Measurements from ENCODE around the gene AATK.

GRCh38 chr17:81147701-81148100, 18.3 kb downstream of the AATK start:
- TF ChIP-seq CTCF (conservative IDR thresholded peaks at IDR 0.05): no peak
- TF ChIP-seq EZH2 (IDR thresholded peaks at IDR 0.05; ENCODE audit: low read depth): no peak
